Endometrial microvascular endothelial cells (primary cell): ENCODE results near the gene AP2A2. TPM values are rescaled to one million over a fixed set of nuclear protein-coding genes. Genes with fewer than 3 reads are reported as not detected.

Source experiments
- in situ Hi-C: cut with HindIII; loops from 2 replicates; pipeline ENCODE4 v1.10.0; 2017; ENCODE audit warnings: low sequenced_read_pairs, low pct_unique_long_range_greater_than_20kb; ENCODE audit errors: inconsistent ontology term
- total RNA-seq: library from RNA; depleted of rRNA; stranded (reverse); fragments of >200 nt; gene quantifications from one replicate; pipeline ENCODE4 v1.2.3, GENCODE V29; 2015; ENCODE audit errors: inconsistent ontology term

Gene AP2A2
- total RNA-seq, 1 donor from 2014 or later = 66.6 TPM

- in situ Hi-C loops = loop anchor here (25.0 kb wide), 1 partner anchor 148 kb away; the partner anchor contains the start of gene MUC2
Observed at GRCh38 chr11:914204-914603, 11.5 kb upstream of the AP2A2 start.

- in situ Hi-C loops = loop anchor here (25.0 kb wide), 1 partner anchor 147 kb away; the partner anchor contains the start of gene MUC2
Observed at GRCh38 chr11:914747-915501, 10.7 kb upstream of the AP2A2 start.

GRCh38 chr11:917426-917825 lies 8.2 kb upstream of the AP2A2 start:
- in situ Hi-C loops = loop anchor here (25.0 kb wide), 1 partner anchor 145 kb away; the partner anchor contains the start of gene MUC2

- in situ Hi-C loops = loop anchor here (25.0 kb wide), 1 partner anchor 140 kb away; the partner anchor contains the start of gene MUC2
Observed at GRCh38 chr11:921921-922678, 3.6 kb upstream of the AP2A2 start.

DNA sequence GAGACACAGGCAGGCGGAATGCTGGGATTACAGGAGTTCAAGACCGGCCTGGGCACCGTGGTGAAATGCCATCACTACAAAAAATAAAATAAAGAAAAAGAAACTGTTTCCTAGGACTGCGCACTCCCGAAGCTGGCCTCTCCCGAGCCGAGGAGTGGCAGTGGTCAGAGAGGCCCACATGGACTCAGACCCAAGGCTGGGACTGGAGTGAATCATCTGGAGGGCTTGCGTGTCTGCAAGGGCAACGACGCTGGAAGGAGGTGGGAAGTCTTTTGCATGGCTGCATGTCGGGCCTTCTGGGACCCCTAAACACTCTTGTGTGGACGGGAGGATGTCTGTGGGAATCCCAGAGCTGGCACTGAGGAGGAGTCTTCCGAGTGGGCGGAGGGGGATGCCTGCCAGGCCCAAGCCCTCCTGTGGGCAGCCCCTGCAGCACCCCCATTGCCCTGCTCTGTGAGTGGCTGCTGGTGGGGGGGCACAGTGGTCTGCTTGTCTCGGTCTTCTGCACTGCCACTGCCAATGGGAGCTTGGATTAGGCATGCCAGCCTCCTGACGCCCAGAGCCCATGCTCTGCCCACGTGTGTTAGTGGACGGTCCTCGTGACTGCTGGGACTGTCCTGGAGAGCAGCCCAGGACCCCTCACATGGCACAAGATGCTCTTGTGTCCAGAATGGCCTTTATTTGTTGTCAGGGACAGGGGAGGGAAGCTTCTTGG lies 1.8 kb upstream of the AP2A2 start:
- in situ Hi-C loops = loop anchor here (25.0 kb wide), 1 partner anchor 138 kb away; the partner anchor contains the start of gene MUC2

DNA sequence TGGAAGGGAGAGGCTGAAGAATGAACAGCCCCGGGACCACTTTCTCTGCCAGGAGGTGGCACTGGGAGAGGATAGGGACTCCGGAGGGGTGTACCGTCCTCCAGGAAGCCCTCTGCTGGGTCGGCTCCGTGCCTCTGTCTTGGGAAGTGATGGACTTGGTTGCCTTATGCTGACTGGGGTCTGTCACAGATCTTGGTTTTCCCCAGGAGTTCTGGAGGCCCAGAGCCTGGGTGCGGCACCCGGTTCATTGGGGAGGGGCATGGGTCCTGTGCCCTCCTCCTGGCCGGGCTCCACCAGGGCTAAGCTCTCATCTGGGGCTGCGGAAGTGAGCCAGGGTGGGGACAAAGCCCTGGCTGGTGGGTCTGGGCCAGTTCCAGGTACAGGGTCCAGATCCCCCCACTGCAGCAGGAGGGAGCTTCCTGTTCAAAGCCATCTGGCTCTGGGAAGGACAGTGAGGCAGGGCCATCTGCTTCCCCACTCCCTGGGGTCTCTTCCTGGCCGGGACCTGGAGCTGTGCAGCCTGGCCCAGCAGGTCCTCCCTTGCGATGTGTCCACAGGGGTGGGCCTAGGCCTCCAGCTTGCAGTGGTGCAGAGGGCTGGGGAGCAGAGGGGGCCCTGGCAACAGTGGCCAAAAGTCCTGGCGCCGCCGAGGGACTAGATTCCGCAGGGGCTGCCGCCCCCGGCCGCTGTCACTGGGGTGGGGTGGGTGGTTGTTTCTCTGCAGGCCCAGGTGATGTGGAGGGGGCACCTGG lies 1.1 kb upstream of the AP2A2 start:
- in situ Hi-C loops = loop anchor here (25.0 kb wide), 1 partner anchor 138 kb away; the partner anchor contains the start of gene MUC2

GRCh38 chr11:925158-925495 lies 543 bp upstream of the AP2A2 start:
- in situ Hi-C loops = no loop called here

DNA sequence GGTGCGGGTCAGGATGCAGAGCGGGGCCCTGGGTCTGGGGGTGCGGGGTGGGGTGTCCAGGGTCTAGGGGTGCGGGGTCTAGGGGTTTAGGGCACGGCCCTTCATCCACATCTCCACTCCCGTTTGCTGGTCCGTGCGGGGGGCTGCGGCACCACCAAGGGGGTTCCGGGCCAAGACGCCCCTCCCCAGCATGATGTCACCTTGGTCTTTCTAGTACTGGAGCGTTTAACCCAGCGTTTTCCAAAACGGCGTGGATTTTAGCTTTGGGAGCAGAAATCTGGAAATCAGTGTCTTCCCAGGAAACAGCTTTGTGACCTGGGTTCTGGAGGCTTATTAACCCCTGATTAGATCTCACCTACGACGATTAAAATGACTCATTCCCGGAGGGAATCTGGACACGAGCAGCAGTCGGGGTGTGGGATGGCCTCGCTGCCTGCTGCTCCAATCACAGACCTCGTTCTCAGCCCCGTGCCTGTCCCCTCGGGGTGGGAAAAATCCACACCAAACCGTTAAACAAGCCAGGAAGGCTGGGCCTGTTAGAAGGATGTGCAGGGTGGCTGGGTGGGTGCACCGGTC lies 759 bp downstream of the AP2A2 start:
- in situ Hi-C loops = no loop called here

DNA sequence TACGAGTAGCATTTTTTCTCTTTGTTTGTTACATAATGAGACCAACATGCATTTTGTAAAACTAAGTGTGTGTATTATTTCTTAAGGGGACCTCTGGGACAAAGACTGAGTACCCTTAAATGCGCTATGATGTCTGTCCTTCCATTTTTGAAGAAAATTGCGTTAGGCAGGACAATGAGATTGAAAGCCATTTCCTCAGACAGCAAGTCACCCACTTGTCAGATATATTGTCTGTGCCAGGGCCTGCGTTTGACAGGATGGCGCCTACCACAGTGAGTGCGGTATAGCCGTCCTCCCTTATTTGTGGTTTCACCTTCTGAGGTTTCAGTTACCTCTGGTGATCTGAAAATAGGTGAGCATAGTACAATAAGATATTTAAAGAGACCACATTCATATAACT lies 2.2 kb downstream of the AP2A2 start:
- in situ Hi-C loops = no loop called here

DNA sequence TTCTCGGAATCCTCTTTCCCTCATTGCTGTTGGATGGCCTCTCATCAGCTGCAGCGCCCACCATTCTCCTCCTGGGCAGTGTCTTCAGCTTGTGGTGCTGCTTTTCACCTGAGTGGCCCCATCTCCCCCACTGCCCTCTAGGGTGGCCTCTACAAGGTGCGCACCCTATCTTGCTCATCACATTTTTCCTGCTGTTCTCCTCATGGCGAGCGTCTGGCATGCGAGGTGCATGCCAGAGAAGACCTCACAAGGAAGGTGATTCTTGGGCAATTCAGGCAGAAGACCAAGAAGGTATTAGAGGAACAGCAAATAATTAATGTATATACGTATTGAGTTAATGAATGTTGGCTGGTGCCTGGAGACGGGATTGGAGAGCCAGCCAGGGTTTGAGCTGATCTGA lies 3.1 kb downstream of the AP2A2 start:
- in situ Hi-C loops = no loop called here

- in situ Hi-C loops = no loop called here
Observed at GRCh38 chr11:929405-929804, 3.7 kb downstream of the AP2A2 start.

DNA sequence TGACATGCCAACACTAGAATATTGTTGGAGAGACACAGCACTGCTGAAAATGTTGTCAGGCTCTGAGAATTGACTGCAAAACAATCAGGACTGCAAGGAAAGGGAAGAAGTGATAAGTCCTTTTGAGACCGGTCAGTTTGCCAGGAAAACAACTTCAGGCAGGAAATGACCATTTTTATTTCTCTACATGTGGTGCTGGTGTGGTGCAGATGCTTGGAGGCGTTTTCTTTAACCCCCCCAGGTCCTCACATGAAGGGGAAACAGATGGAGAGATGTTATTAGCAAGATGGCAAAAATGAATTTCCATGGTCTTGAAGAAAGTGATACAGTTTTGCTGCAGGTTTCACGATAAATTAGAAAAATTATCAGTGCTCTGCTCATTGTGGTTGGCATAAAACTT lies 5.7 kb downstream of the AP2A2 start:
- in situ Hi-C loops = no loop called here

DNA sequence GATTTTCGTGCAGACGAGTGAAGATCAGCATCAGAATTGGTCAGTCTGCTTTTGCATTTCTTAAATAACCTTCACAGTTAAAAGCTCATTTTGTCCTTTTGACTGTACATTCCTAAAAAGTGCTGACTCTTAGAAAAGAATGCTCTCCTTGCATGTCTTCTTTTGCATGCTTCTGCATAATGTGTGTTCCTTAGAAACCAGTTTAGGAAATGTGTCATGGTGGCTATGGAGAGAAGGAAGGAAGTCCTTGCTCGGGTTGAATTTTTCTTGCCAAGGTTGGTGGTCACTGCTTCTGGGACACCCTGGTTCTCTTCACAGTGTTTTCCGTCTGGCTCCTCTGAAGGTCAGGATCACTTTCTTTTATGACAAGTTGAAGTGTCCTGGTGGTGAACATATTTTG lies 6.8 kb downstream of the AP2A2 start:
- in situ Hi-C loops = no loop called here

- in situ Hi-C loops = no loop called here
Observed at GRCh38 chr11:933142-933851, 7.6 kb downstream of the AP2A2 start.

DNA sequence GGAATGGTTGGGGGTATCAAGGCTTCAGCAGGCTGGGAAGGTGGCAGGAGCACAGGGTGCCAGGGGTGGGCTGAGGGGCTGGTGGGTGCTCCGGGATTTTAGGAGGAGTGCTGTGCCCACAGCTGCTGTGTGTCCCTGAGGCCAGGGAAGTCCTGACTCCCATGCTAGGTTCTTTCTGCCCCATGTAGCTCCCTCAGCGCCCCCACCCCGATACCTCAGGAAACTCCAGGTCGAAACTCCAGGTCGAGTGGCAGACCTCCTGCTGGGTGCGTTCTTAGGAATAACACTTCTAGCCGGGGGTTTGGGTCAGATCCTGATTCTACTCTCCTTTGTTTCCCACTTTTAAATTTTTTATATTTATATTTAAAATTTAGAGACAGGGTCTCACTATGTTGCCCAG lies 8.3 kb downstream of the AP2A2 start:
- in situ Hi-C loops = no loop called here

GRCh38 chr11:934527-934926 lies 8.9 kb downstream of the AP2A2 start:
- in situ Hi-C loops = no loop called here

- in situ Hi-C loops = no loop called here
Observed at GRCh38 chr11:936199-936598, 10.5 kb downstream of the AP2A2 start.

GRCh38 chr11:937841-938261 lies 12.2 kb downstream of the AP2A2 start:
- in situ Hi-C loops = no loop called here
